Heart right ventricle (tissue), 16 donors: Measurements from ENCODE around the gene LDLRAD4. TPM values are rescaled to one million over a fixed set of nuclear protein-coding genes. Genes with fewer than 3 reads are reported as not detected.
A peak's percentile ranks its signal among the peaks of the same experiment; 100 is the strongest.

Experiments
- ATAC-seq, 8 donors: fragments of 200-7000 bp; cut with Tn5 transposase; one replicate each; pipeline ENCODE4 v1.9.1; 2020; ENCODE audit warnings: mild to moderate bottlenecking in 8 of 8, moderate library complexity in 8 of 8, moderate number of reproducible peaks in 1 of 8
- DNase-seq, 2 donors: peaks; one replicate each; pipeline ENCODE4 v3.0.0-alpha.2; 2020
- H3K27ac ChIP-seq, 10 donors: fragments of 200-600 bp; sonication (generic) in 2 of 10; one replicate each; pipeline versions ENCODE4 v1.5.0 to v1.8.0; 2020 to 2022; ENCODE audit warnings: mild to moderate bottlenecking in 3 of 10
- H3K27me3 ChIP-seq, 7 donors: fragments of 200-600 bp; one replicate each; pipeline ENCODE4 v1.8.0; 2021 to 2022; ENCODE audit warnings: mild to moderate bottlenecking in 2 of 7
- H3K36me3 ChIP-seq, 9 donors: fragments of 200-600 bp; sonication (generic) in 1 of 9; one replicate each; pipeline versions ENCODE4 v1.5.0 to v1.8.0; 2020 to 2022; ENCODE audit warnings: mild to moderate bottlenecking in 2 of 9
- H3K4me1 ChIP-seq, 9 donors: fragments of 200-600 bp; sonication (generic) in 1 of 9; one replicate each; pipeline versions ENCODE4 v1.5.0 to v1.8.0; 2020 to 2022; ENCODE audit warnings: mild to moderate bottlenecking in 4 of 9
- H3K4me3 ChIP-seq, 10 donors: fragments of 200-600 bp; sonication (generic) in 2 of 10; one replicate each; pipeline versions ENCODE4 v1.5.0 to v1.8.0; 2020 to 2022; ENCODE audit warnings: mild to moderate bottlenecking in 7 of 10, moderate library complexity in 2 of 10
- H3K9me3 ChIP-seq, 11 donors: fragments of 200-600 bp in 10 of 11; sonication (generic) in 2 of 11; one replicate each; pipeline versions ENCODE4 v1.5.0 to v1.8.0; 2013 to 2022; ENCODE audit warnings: mild to moderate bottlenecking in 2 of 11, control low read depth in 1 of 11, moderate library complexity in 1 of 11
- WGBS, 2 donors: extraction: QIAGEN DNeasy Blood & Tissue Kit; methylation state at CpG; one replicate each; pipeline ENCODE4 v1.1.7; 2013; ENCODE audit warnings: inconsistent platforms in 1 of 2; 5-methylcytosine and 5-hydroxymethylcytosine counted together
- intact Hi-C, 10 donors: fragments of 100-400 bp; cut with DNase I; formaldehyde crosslinking; loops; one replicate each; pipeline versions ENCODE4 v1.11.1 to v1.14.2; 2022
- polyA plus RNA-seq, 2 donors: library from polyadenylated mRNA; stranded (reverse); fragments of 200-250 nt; gene quantifications; one replicate each; pipeline ENCODE4 v1.2.3, GENCODE V29; 2013
- total RNA-seq, 10 donors: library from RNA; stranded (reverse); fragmentation: NEBNext Ultra II Directional in 3 of 10; extraction: Animal tissue kit (Norgen Biotek cat#: 25700) in 3 of 10; gene quantifications; one replicate each; pipeline versions ENCODE4 v1.2.1 to v1.2.4, GENCODE V29; 2021 to 2023
- TF ChIP-seq, protein P1 (sequence below), 9 donors: fragments of 200-600 bp; sonication (generic) in 2 of 9; IDR thresholded peaks; one replicate each; pipeline versions ENCODE4 v1.5.0 to v1.8.0; 2021 to 2022; ENCODE audit warnings: antibody characterized with exemption in 9 of 9, mild to moderate bottlenecking in 5 of 9, moderate library complexity in 1 of 9
- donor health status: Arrhythmogenic right ventricular cardiomyopathy.
- donor health status: ischemic (EF 13 %, LVEDD 7.1; RV severe dilation, severe dysfunction).
- donor health status: healthy with polysubstance abuse.
- donor health status: DM: no; HTN: yes; CAD: no.
- donor health status: DM: no; HTN: no; CAD: no.
- donor health status: ischemic (EF 25% LVEDD 6.9; RV normal size, moderate dysfunction).
- donor health status: ischemic (EF 25% LVEDD 5.7; RV mildly dilated, moderate dysfunction).
- donor health status: healthy.
- donor health status: DM: yes; HTN: yes; CAD: no.
- donor health status: Ischemic cardiomyopathy.
- donor health status: ischemic (EF 35%, LVEDD 5.7; RV mildly dilated, moderate dysfunction).
- donor health status: nonischemic (EF 11% LVEDD 7.7; RV severe dilation, severe dysfunction).
- donor health status: DM: yes; HTN: yes; CAD: no.
- donor health status: PGD.
- donor health status: ischemic (EF 29% LVEDD 5.4; RV normal size, mild dysfunction).
- donor health status: nonischemic (EF 23%, LVEDD 6.1; RV moderate dilation, normal function).

The LDLRAD4 gene
- total and polyA plus RNA-seq, 12 donors, result 5.4 to 74.6 (median 34.6) TPM

DNA sequence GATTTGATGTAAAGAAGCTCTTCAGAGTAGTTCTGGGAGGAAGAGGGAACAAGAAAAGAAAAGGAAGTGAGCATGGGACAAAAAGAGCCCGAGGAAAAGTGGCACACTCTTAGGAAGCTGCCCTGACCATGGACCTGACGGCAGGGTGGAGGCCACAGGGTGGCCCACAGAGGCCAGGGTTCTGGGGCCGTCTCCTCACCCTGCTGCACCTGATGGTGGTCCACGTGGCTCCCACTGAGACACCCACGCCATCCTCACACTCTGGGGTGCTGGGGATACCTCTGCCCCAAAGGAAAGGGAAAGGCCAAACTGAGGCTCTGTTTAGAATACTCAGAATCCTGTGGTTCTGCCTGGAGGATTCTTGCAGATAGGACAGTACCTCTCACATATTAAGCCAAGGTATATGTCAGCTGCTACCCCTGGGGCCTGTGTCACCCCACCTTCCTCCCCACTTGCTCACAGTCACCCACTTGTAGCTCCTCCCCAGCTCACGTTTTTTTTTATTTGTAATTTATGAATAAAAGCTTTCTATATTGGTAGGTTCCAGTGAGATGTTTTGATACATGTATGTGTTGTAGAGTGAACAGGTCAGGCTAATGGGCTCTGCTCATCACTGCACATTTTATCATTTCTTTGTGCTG lies 171.1 kb downstream of the LDLRAD4 start:
- Histone ChIP-seq H3K4me3 (no peak overlapping the region), H3K9me3 (no peaks in the 10 kb centered on the region), H3K27me3 (no peaks in the 10 kb centered on the region), H3K36me3 (peaks cover 0 to 19% (median 0%) of the 10 kb centered on the region in 9 donors), H3K4me1 (peaks cover 2 to 57% (median 22%) of the 10 kb centered on the region in 9 donors), H3K27ac (peak overlapping the region in 1 of 10 donors; percentile 72)
- WGBS, 2 donors, result 86 to 87% methylated on average over 6 of the region's 6 CpGs
- ATAC-seq (peak in 2 of 8 donors; percentile 36 to 42), DNase-seq (no peak)
- TF ChIP-seq, protein P1, sequence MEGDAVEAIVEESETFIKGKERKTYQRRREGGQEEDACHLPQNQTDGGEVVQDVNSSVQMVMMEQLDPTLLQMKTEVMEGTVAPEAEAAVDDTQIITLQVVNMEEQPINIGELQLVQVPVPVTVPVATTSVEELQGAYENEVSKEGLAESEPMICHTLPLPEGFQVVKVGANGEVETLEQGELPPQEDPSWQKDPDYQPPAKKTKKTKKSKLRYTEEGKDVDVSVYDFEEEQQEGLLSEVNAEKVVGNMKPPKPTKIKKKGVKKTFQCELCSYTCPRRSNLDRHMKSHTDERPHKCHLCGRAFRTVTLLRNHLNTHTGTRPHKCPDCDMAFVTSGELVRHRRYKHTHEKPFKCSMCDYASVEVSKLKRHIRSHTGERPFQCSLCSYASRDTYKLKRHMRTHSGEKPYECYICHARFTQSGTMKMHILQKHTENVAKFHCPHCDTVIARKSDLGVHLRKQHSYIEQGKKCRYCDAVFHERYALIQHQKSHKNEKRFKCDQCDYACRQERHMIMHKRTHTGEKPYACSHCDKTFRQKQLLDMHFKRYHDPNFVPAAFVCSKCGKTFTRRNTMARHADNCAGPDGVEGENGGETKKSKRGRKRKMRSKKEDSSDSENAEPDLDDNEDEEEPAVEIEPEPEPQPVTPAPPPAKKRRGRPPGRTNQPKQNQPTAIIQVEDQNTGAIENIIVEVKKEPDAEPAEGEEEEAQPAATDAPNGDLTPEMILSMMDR (IDR thresholded peaks at IDR 0.05), result no peak
- intact Hi-C loops, result loop anchor here in 3 of 10 donors (10.0 kb wide), 5 partner anchors 45 to 225 kb away; no protein-coding TSS in a partner anchor

DNA sequence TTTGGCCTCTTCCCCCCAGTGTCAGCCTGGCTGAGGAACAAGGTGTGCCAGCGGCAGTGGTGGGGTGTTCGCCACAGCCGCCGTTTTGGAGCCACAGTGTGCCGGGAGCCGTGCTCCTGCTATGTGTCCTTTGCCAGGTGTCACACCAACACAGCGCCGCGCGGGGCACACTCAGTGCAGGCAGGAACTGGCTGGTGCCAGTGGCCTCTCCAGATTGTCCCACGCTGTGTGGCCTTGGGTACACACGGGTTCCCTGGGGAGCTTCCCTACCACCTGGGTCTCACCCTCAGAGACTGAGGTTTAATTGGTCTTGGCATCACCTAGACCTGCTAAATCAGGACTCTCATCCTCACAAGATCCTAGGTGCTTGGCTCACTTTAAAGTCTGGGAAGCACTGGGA lies 171.6 kb downstream of the LDLRAD4 start:
- peak in 1 of 8 donors; percentile 60 for ATAC-seq
- DNase-seq, result no peak
- intact Hi-C loops, result loop anchor here in 1 of 10 donors (10.0 kb wide), 1 partner anchor 125 kb away; no protein-coding TSS in a partner anchor
- Histone ChIP-seq H3K4me1 (peaks cover 2 to 63% (median 22%) of the 10 kb centered on the region in 9 donors), H3K36me3 (peaks cover 0 to 19% (median 0%) of the 10 kb centered on the region in 9 donors), H3K9me3 (no peaks in the 10 kb centered on the region), H3K27ac (no peak overlapping the region), H3K27me3 (no peaks in the 10 kb centered on the region), H3K4me3 (no peak overlapping the region)
- TF ChIP-seq, protein P1 (IDR thresholded peaks at IDR 0.05), result no peak
- WGBS, 2 donors, result 94 to 98% methylated on average over 12 of the region's 12 CpGs

DNA sequence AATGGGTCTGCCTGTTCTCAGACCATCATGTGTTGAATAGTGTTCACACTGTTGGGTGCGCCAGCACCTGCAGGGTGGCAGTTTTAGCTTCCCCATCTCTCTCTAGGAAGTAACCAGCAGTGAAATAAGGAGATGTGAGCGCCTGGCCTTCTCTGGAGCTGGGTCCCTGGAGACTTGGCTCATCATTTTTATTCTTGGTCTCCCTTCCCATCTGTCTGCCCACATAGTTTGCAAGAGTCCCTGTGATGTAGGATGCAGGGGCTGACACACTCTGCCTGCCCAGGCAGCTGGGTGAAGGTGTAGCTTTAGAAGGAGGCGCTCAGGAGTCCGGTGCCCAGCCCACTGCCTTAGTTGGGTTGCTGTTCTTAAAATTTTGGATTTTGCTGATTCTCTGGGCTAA lies 172.2 kb downstream of the LDLRAD4 start:
- H3K36me3 ChIP-seq, result peaks cover 0 to 19% (median 0%) of the 10 kb centered on the region in 9 donors
- ATAC-seq, result no peak
- H3K27ac ChIP-seq, result no peak overlapping the region
- H3K27me3 ChIP-seq, result no peaks in the 10 kb centered on the region
- TF ChIP-seq, protein P1 (IDR thresholded peaks at IDR 0.05), result no peak
- intact Hi-C loops, result loop anchor here in 1 of 10 donors (10.0 kb wide), 1 partner anchor 124 kb away; no protein-coding TSS in a partner anchor
- H3K4me3 ChIP-seq, result no peak overlapping the region
- WGBS, 2 donors, result 97 to 98% methylated on average over 4 of the region's 4 CpGs
- no peak for DNase-seq
- no peaks in the 10 kb centered on the region for H3K9me3 ChIP-seq
- peaks cover 2 to 63% (median 22%) of the 10 kb centered on the region in 9 donors for H3K4me1 ChIP-seq

DNA sequence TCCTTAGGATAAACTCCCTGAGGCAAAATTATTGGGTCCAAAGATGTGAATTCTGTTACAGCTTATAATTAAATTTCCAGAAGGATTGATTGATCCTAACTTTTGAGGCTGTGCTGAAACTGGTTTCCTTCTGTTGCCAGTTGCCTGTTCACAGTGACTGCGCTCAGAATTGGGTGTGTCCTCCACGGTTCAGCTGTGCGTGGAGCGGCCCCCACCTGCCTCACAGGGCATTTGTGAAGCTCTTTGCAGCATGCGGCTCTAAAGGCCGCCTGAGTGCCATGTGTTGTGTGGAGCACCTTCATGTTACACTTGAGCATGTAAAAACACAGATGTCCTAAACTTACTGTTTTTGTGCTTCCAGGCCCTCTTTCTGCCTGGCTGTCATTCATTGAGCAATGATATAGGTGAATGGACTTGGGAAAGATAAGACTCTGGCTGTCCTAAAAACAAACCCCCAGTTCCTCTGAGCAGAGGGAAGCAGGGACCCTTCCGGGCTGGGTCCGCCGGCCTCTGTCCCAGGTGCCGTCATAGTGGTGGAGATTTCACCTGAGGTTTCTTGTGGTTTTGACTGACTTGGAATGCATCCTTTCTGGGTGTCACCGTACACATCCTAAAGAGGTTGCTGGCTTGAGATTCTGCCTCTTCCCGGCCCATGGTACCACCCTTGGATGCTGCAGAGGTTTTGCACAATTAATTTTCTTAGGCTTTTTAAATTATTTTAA lies 173.6 kb downstream of the LDLRAD4 start:
- Histone ChIP-seq H3K36me3 (peaks cover 0 to 19% (median 0%) of the 10 kb centered on the region in 9 donors), H3K4me1 (peaks cover 2 to 49% (median 20%) of the 10 kb centered on the region in 9 donors), H3K4me3 (no peak overlapping the region), H3K9me3 (no peaks in the 10 kb centered on the region), H3K27ac (no peak overlapping the region), H3K27me3 (no peaks in the 10 kb centered on the region)
- TF ChIP-seq, protein P1 (IDR thresholded peaks at IDR 0.05), result no peak
- no peak for DNase-seq
- WGBS, 2 donors, result 95 to 96% methylated on average over 12 of the region's 12 CpGs
- ATAC-seq, result no peak
- intact Hi-C loops, result loop anchor here in 1 of 10 donors (10.0 kb wide), 1 partner anchor 123 kb away; no protein-coding TSS in a partner anchor
